RCC 7860 (cell line): ENCODE results near the gene RETREG2.

Source experiments
- DNase-seq: peaks from one replicate; pipeline ENCODE4 v3.0.0-alpha.2; 2015; ENCODE audit warnings: low spot score
- FAIRE-seq: peaks from 2 replicates; lab custom pipeline; 2012; peaks lifted over from hg19 to GRCh38; lab: Jason Lieb, UNC

RETREG2 gene

GRCh38 chr2:219213486-219214071 lies 35.5 kb downstream of the RETREG2 start:
- FAIRE-seq (no peak), DNase-seq (no peak)

DNA sequence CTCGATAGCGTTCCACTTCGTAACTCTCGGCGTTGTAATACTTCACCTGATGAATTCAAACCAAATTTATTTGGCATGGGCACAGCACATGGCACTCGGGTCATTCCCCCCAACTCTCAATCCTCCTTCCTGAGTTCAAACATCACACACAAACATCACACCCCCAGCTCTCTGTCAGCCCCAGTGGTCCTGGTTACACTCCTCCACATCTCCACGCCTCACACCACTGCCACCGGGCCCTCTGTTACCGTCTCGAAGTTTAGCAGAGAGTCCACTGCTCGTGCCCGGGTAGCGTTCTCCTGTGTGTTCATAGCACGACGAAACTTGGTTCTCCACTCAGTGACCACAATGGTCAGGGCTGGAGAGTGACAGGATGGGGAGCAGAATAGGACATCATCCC lies 36.1 kb downstream of the RETREG2 start:
- FAIRE-seq (no peak), DNase-seq (no peak)

- FAIRE-seq (no peak), DNase-seq (no peak)
Measured at GRCh38 chr2:219214786-219215185, 36.7 kb downstream of the RETREG2 start.

- DNase-seq (no peak), FAIRE-seq (no peak)
Measured at GRCh38 chr2:219215871-219216534, 37.9 kb downstream of the RETREG2 start.

DNA sequence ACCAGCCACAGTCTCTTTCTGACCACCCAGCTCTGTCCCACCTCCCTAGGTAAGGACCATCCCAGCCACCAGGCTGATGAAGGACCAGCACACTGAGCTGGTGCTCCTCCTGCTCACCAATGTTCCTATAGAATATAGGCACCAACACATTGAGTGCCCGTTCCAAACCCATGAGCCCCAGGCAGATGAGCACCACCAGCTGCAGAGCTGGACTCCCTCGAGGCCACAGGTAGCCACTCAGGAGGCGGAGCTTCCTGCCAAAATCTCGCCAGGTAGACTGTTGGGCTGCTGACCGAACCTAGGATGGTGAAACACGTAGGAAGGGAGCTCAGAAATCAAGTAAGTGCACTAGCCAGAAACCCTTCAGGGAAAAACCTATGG lies 38.5 kb downstream of the RETREG2 start:
- no peak for DNase-seq
- FAIRE-seq = no peak

GRCh38 chr2:219218217-219218731 lies 40.2 kb downstream of the RETREG2 start:
- FAIRE-seq (no peak), DNase-seq (peak; percentile 57)

GRCh38 chr2:219218732-219219701 lies 40.9 kb downstream of the RETREG2 start, which contains the start of gene ABCB6:
Gene ABCB6 (minus strand): TSS chr2:219218958. CDS start chr2:219218673, 285 bp downstream.
- FAIRE-seq = no peak
- peak; percentile 46 for DNase-seq

- DNase-seq (no peak), FAIRE-seq (no peak)
Measured at GRCh38 chr2:219219784-219220532, 41.9 kb downstream of the RETREG2 start.

- FAIRE-seq = no peak
Measured at GRCh38 chr2:219220652-219221402, 42.8 kb downstream of the RETREG2 start.

GRCh38 chr2:219221957-219222518 lies 44.0 kb downstream of the RETREG2 start:
- FAIRE-seq = no peak

More at GRCh38 chr2:219220652-219221402, 42.8 kb downstream of the RETREG2 start:
- DNase-seq = no peak

GRCh38 chr2:219223831-219224610 lies 45.9 kb downstream of the RETREG2 start:
- no peak for FAIRE-seq
- DNase-seq = no peak

More at GRCh38 chr2:219221957-219222518, 44.0 kb downstream of the RETREG2 start:
- no peak for DNase-seq

DNA sequence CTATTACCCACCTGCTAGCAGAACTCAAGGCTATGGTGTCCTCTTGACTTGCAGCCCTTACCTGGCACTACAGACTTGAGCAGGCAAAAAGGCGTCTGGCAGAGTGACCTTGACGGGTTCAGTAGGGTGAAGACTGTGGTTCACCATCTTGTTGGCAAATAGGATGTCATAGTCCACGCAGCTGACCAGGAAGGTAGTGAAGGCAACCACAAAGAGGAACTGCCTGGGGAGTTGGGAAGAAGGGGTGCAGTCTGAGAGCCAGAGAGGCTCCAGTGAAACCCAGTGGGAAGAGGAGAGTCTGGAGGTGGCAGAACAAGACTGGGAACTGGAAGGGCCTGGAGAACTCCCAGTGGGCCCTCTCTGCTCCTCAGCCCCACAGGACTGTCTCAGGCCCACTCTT lies 47.3 kb downstream of the RETREG2 start:
- FAIRE-seq = no peak
- DNase-seq = no peak

DNA sequence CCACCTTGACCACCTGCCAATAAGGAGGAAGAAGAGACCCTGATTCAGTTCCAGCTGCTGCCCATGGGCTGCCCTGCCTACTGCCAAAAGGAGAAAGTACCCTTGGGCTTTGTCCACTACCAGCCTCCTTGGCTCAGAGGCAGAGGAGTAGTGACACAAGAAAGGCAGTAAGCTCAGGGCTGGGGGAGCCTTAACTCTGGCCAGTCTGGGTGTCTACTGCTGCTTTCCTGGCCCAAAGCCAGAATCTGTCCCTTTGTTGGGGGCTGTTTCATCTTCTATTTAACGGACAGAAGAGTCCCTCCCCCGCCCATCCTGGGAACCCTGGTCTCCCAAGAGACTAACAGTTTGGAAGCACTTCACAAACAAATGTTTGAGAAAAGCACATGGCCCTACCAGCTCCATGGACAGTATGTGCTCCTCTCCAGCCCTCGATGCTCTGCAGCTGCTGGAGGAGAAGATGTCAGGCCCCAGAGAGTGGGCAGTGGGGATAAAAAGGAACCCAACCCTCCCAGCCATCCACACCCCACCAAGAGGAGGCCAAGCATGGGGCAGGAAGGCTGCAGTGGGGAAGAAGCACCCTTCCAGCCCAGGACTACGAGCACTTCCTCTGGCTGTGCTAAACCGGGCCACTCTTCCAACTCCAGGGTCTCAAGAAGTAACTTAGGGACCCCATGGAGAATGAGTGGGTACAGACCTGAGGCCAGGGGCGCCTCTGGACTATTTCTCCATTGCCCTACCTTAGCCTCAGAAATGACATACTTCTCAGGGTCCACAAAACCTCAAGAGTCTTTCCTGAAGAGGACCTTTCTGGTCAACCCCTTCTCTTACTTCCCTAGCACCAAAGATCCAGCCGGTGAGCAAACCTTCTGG lies 50.2 kb downstream of the RETREG2 start:
- FAIRE-seq (no peak), DNase-seq (no peak)

DNA sequence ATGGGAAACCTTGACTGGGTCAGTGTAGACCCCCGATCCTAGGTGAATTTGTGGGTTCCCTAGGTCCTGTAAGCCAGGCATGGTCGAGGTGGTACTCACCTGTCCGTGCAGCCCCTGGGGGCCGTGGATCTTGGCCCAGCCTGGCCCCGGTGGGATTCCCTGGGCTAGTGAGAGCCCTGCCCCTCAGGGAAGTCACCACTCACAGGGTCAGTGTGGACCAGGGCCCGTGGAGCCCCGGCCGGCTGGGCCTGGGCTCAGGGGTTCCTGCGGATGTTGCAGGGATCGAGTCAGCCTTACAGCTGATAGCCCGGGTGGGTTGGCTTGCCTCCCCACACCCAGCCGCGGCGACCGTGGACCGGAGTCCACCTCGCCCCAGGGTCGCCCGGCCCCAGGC lies 50.8 kb downstream of the RETREG2 start:
- DNase-seq = no peak
- no peak for FAIRE-seq

GRCh38 chr2:219229305-219230058 lies 51.4 kb downstream of the RETREG2 start, which contains the start of the genes ANKZF1 and ATG9A:
Gene ANKZF1 (plus strand): TSS chr2:219229806. CDS start chr2:219230258, 452 bp downstream.
Gene ATG9A (minus strand): TSS chr2:219229636. CDS start chr2:219228024, 1,612 bp downstream.
- peak; percentile 97 for DNase-seq
- peak; percentile 88 for FAIRE-seq

DNA sequence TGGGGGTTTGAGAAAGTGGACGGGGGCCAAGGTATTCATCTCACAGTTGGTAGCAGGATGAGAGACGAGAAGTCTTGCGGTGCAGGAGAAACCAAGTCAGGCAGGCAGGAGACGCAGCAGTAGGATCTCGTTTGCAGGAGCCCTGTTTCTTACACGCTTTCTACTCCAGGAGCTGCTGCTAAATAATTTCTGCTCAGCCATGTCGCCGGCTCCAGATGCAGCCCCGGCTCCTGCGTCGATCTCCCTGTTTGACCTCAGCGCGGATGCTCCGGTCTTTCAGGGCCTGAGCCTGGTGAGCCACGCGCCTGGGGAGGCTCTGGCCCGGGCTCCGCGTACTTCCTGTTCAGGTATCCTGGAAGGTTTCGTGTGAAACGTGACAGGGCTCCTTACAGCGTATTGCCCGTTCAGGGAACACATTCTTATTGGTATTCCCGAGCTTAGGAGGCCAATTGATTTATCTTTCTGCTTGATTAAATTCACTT lies 52.0 kb downstream of the RETREG2 start:
- FAIRE-seq = no peak
- DNase-seq = peak; percentile 46

GRCh38 chr2:219234331-219234730 lies 56.3 kb downstream of the RETREG2 start:
- DNase-seq = no peak
- FAIRE-seq = no peak
